ENCODE measurements around the gene OR10H2.
"Not testable (repeated sequence)": the region's sequence is repeated elsewhere in the genome, so short reads cannot be mapped to it uniquely, and the experiment has no call there.

OR10H2 gene

GRCh38 chr19:15730538-15730937 is 2.7 kb downstream of the OR10H2 start:
- Mint-ChIP-seq H3K4me3 (no peak overlapping the region), H3K27ac (no peak overlapping the region), H3K36me3 (ENCODE audit: low read depth) (no peaks in the 10 kb centered on the region), H3K4me1 (ENCODE audit: low read depth) (peaks cover 2% of the 10 kb centered on the region), H3K27me3 (peaks cover 34% of the 10 kb centered on the region), H3K9me3 (no peaks in the 10 kb centered on the region)
- DNase-seq = no peak

GRCh38 chr19:15732388-15732787 is 4.6 kb downstream of the OR10H2 start:
- DNase-seq = no peak
- Mint-ChIP-seq H3K9me3 (no peaks in the 10 kb centered on the region), H3K36me3 (ENCODE audit: low read depth) (no peaks in the 10 kb centered on the region), H3K27ac (no peak overlapping the region), H3K4me3 (no peak overlapping the region), H3K27me3 (peaks cover 18% of the 10 kb centered on the region), H3K4me1 (ENCODE audit: low read depth) (peaks cover 2% of the 10 kb centered on the region)

GRCh38 chr19:15733895-15734294 is 6.1 kb downstream of the OR10H2 start:
- Mint-ChIP-seq H3K27ac (no peak overlapping the region), H3K36me3 (ENCODE audit: low read depth) (no peaks in the 10 kb centered on the region), H3K9me3 (no peaks in the 10 kb centered on the region), H3K4me3 (no peak overlapping the region), H3K4me1 (ENCODE audit: low read depth) (peaks cover 2% of the 10 kb centered on the region), H3K27me3 (peaks cover 7% of the 10 kb centered on the region)
- DNase-seq = no peak

- peaks cover 17% of the 10 kb centered on the region for H3K27me3 Mint-ChIP-seq
- DNase-seq = no peak
- no peaks in the 10 kb centered on the region for H3K36me3 Mint-ChIP-seq (ENCODE audit: low read depth)
- H3K4me3 Mint-ChIP-seq = no peak within 1 kb of the TSS
- peaks cover 10% of the 10 kb centered on the region for H3K9me3 Mint-ChIP-seq
- H3K4me1 Mint-ChIP-seq (ENCODE audit: low read depth) = no peaks in the 10 kb centered on the region
- no peak within 1 kb of the TSS for H3K27ac Mint-ChIP-seq
Observed at GRCh38 chr19:15737722-15738121, 9.9 kb downstream of the OR10H2 start, which contains the start of gene OR10H3. OR10H3 (plus strand) TSS chr19:15737985; CDS start chr19:15741393, 3,408 bp downstream.

GRCh38 chr19:15740785-15741184 is 13.0 kb downstream of the OR10H2 start:
- DNase-seq = no peak
- Mint-ChIP-seq H3K36me3 (ENCODE audit: low read depth) (no peaks in the 10 kb centered on the region), H3K27ac (no peak overlapping the region), H3K9me3 (peaks cover 10% of the 10 kb centered on the region), H3K4me1 (ENCODE audit: low read depth) (no peaks in the 10 kb centered on the region), H3K4me3 (no peak overlapping the region), H3K27me3 (peaks cover 32% of the 10 kb centered on the region)

- Mint-ChIP-seq H3K27me3 (peaks cover 67% of the 10 kb centered on the region), H3K4me1 (ENCODE audit: low read depth) (no peaks in the 10 kb centered on the region), H3K9me3 (peaks cover 3% of the 10 kb centered on the region), H3K27ac (no peak overlapping the region), H3K4me3 (no peak overlapping the region), H3K36me3 (ENCODE audit: low read depth) (no peaks in the 10 kb centered on the region)
- DNase-seq = no peak
Observed at GRCh38 chr19:15748239-15748638, 20.4 kb downstream of the OR10H2 start.

- H3K27ac Mint-ChIP-seq = no peak overlapping the region
- no peak overlapping the region for H3K4me3 Mint-ChIP-seq
- peaks cover 80% of the 10 kb centered on the region for H3K27me3 Mint-ChIP-seq
- no peaks in the 10 kb centered on the region for H3K36me3 Mint-ChIP-seq (ENCODE audit: low read depth)
- DNase-seq = no peak
- H3K4me1 Mint-ChIP-seq (ENCODE audit: low read depth) = no peaks in the 10 kb centered on the region
- H3K9me3 Mint-ChIP-seq = peaks cover 2% of the 10 kb centered on the region
Observed at GRCh38 chr19:15758379-15758778, 30.6 kb downstream of the OR10H2 start.

GRCh38 chr19:15759962-15760565 is 32.2 kb downstream of the OR10H2 start:
- no peaks in the 10 kb centered on the region for H3K4me1 Mint-ChIP-seq (ENCODE audit: low read depth)
- no peak overlapping the region for H3K4me3 Mint-ChIP-seq

GRCh38 chr19:15769586-15769985 is 41.8 kb downstream of the OR10H2 start:
- Mint-ChIP-seq H3K36me3 (ENCODE audit: low read depth) (no peaks in the 10 kb centered on the region), H3K27me3 (peaks cover 46% of the 10 kb centered on the region)
- DNase-seq = no peak

More at GRCh38 chr19:15759962-15760565, 32.2 kb downstream of the OR10H2 start:
- Mint-ChIP-seq H3K27me3 (peaks cover 71% of the 10 kb centered on the region), H3K27ac (no peak overlapping the region), H3K36me3 (ENCODE audit: low read depth) (no peaks in the 10 kb centered on the region), H3K9me3 (peaks cover 2% of the 10 kb centered on the region)
- no peak for DNase-seq

GRCh38 chr19:15774159-15774558 is 46.3 kb downstream of the OR10H2 start:
- not testable (repeated sequence) for H3K27ac Mint-ChIP-seq; H3K9me3 Mint-ChIP-seq; DNase-seq; H3K4me3 Mint-ChIP-seq; H3K4me1 Mint-ChIP-seq (ENCODE audit: low read depth); H3K36me3 Mint-ChIP-seq (ENCODE audit: low read depth)
- peaks cover 53% of the 10 kb centered on the region for H3K27me3 Mint-ChIP-seq

More at GRCh38 chr19:15769586-15769985, 41.8 kb downstream of the OR10H2 start:
- Mint-ChIP-seq H3K4me1 (ENCODE audit: low read depth) (no peaks in the 10 kb centered on the region), H3K27ac (no peak overlapping the region), H3K9me3 (no peaks in the 10 kb centered on the region), H3K4me3 (no peak overlapping the region)

GRCh38 chr19:15775249-15775648 is 47.4 kb downstream of the OR10H2 start:
- Mint-ChIP-seq H3K9me3 (no peaks in the 10 kb centered on the region), H3K36me3 (ENCODE audit: low read depth) (no peaks in the 10 kb centered on the region), H3K4me3 (no peak overlapping the region), H3K27me3 (peaks cover 44% of the 10 kb centered on the region), H3K4me1 (ENCODE audit: low read depth) (no peaks in the 10 kb centered on the region), H3K27ac (no peak overlapping the region)
- DNase-seq = no peak

GRCh38 chr19:15776264-15776663 is 48.4 kb downstream of the OR10H2 start:
- H3K4me1 Mint-ChIP-seq (ENCODE audit: low read depth) = peaks cover 5% of the 10 kb centered on the region
- no peaks in the 10 kb centered on the region for H3K9me3 Mint-ChIP-seq
- peaks cover 39% of the 10 kb centered on the region for H3K27me3 Mint-ChIP-seq
- no peak overlapping the region for H3K4me3 Mint-ChIP-seq
- H3K36me3 Mint-ChIP-seq (ENCODE audit: low read depth) = no peaks in the 10 kb centered on the region
- no peak overlapping the region for H3K27ac Mint-ChIP-seq
- no peak for DNase-seq

- DNase-seq = no peak
- Mint-ChIP-seq H3K27me3 (peaks cover 35% of the 10 kb centered on the region), H3K36me3 (ENCODE audit: low read depth) (no peaks in the 10 kb centered on the region), H3K27ac (no peak overlapping the region), H3K4me3 (no peak overlapping the region), H3K4me1 (ENCODE audit: low read depth) (peaks cover 5% of the 10 kb centered on the region), H3K9me3 (no peaks in the 10 kb centered on the region)
Observed at GRCh38 chr19:15776991-15777970, 49.5 kb downstream of the OR10H2 start.
